ENCODE measurements around the gene SNRPA1. TPM values are rescaled to one million over a fixed set of nuclear protein-coding genes. Genes with fewer than 3 reads are reported as not detected.

SNRPA1 gene
- total and polyA plus RNA-seq, 2 of the 13 experiments (the other 11 are each of a cell fraction or from before 2014, with no cell fraction given), result 41.2 to 108 TPM

DNA sequence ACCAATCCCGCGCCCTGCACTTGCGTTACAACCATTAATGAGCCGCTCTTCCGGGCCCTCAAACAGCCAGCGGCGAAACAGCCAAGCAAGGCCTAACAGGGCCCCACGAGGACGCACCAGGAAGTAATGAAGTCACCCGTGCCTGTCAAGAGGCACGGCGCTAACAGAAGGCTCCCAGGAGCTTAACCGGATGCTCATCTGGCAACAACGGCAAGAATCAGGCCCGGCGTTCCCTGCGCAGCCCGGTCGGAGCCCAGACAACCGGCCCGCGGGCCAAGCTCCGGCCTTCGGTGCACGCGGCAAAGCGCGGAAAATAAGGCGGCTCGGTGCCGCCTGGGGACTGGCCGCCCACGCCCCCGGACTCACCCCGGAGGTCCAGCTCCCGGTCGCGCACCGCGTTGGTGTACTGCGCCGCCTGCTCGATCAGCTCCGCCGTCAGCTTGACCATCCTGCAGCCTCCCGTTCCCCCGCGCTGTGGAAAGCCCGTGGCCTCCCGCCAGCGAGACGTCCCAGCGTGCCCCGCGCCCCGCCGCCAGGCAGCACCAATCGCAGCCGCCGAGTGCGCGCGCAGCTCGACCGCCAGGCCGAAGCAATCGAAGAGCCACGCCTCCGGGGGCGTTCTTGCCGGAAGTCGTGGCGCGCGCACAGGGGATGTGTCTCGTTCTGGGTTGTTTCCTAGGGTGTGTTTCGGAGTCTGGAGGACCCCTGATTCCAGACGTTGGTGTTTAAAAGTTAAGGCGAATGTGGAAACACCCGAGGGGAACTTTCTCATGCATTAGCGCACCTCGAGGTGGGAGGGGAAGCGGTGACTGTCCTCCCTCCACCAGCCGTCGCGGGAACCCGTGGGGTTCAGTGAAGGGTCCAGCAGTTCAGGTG is at the start of gene SNRPA1 (continued):
- TF ChIP-seq ELF4 (CRISPR knock-in tag; IDR thresholded peaks at IDR 0.05; ENCODE audit: borderline replicate concordance) (0 out of 2 replicates have a peak, but pooled peaks have one; percentile 72), ZNF615 (CRISPR knock-in tag; IDR thresholded peaks at IDR 0.05; ENCODE audit: borderline replicate concordance) (no peak; the same call in 1 of the 2 replicates), SMAD1 (CRISPR knock-in tag; IDR thresholded peaks at IDR 0.05; ENCODE audit: borderline replicate concordance, low read depth) (peak; percentile 72; the same call in 1 of the 2 replicates), ZNF773 (CRISPR knock-in tag; IDR thresholded peaks at IDR 0.05; ENCODE audit: borderline replicate concordance) (no peak; the same call in 1 of the 2 replicates), SRF (IDR thresholded peaks at IDR 0.05; ENCODE audit: low read depth, low read length) (peak; percentile 94), YEATS4 (CRISPR knock-in tag; IDR thresholded peaks at IDR 0.05; ENCODE audit: borderline replicate concordance) (peak; percentile 97), ZFAT (CRISPR knock-in tag; conservative IDR thresholded peaks at IDR 0.05) (no peak; the same call in 1 of the 2 replicates), ZNF660 (CRISPR knock-in tag; IDR thresholded peaks at IDR 0.05; ENCODE audit: borderline replicate concordance, low read depth) (no peak), NR2F6 (IDR thresholded peaks at IDR 0.05) (no peak), NR2F6 (CRISPR knock-in tag; IDR thresholded peaks at IDR 0.05) (0 out of 2 replicates have a peak, but pooled peaks have one; percentile 29), ZNF607 (CRISPR knock-in tag; IDR thresholded peaks at IDR 0.05; ENCODE audit: borderline replicate concordance) (0 out of 2 replicates have a peak, but pooled peaks have one; percentile 1), PRPF4 (IDR thresholded peaks at IDR 0.05; ENCODE audit: low read depth, low read length, poor library complexity, severe bottlenecking) (no peak), MTF2 (CRISPR knock-in tag; IDR thresholded peaks at IDR 0.05; ENCODE audit: borderline replicate concordance) (peak; percentile 96)
- TF ChIP-seq, protein P1, sequence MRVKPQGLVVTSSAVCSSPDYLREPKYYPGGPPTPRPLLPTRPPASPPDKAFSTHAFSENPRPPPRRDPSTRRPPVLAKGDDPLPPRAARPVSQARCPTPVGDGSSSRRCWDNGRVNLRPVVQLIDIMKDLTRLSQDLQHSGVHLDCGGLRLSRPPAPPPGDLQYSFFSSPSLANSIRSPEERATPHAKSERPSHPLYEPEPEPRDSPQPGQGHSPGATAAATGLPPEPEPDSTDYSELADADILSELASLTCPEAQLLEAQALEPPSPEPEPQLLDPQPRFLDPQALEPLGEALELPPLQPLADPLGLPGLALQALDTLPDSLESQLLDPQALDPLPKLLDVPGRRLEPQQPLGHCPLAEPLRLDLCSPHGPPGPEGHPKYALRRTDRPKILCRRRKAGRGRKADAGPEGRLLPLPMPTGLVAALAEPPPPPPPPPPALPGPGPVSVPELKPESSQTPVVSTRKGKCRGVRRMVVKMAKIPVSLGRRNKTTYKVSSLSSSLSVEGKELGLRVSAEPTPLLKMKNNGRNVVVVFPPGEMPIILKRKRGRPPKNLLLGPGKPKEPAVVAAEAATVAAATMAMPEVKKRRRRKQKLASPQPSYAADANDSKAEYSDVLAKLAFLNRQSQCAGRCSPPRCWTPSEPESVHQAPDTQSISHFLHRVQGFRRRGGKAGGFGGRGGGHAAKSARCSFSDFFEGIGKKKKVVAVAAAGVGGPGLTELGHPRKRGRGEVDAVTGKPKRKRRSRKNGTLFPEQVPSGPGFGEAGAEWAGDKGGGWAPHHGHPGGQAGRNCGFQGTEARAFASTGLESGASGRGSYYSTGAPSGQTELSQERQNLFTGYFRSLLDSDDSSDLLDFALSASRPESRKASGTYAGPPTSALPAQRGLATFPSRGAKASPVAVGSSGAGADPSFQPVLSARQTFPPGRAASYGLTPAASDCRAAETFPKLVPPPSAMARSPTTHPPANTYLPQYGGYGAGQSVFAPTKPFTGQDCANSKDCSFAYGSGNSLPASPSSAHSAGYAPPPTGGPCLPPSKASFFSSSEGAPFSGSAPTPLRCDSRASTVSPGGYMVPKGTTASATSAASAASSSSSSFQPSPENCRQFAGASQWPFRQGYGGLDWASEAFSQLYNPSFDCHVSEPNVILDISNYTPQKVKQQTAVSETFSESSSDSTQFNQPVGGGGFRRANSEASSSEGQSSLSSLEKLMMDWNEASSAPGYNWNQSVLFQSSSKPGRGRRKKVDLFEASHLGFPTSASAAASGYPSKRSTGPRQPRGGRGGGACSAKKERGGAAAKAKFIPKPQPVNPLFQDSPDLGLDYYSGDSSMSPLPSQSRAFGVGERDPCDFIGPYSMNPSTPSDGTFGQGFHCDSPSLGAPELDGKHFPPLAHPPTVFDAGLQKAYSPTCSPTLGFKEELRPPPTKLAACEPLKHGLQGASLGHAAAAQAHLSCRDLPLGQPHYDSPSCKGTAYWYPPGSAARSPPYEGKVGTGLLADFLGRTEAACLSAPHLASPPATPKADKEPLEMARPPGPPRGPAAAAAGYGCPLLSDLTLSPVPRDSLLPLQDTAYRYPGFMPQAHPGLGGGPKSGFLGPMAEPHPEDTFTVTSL (CRISPR knock-in tag; IDR thresholded peaks at IDR 0.05; ENCODE audit: borderline replicate concordance), result no peak
- TF ChIP-seq, protein P2, sequence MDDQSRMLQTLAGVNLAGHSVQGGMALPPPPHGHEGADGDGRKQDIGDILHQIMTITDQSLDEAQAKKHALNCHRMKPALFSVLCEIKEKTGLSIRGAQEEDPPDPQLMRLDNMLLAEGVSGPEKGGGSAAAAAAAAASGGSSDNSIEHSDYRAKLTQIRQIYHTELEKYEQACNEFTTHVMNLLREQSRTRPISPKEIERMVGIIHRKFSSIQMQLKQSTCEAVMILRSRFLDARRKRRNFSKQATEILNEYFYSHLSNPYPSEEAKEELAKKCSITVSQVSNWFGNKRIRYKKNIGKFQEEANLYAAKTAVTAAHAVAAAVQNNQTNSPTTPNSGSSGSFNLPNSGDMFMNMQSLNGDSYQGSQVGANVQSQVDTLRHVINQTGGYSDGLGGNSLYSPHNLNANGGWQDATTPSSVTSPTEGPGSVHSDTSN (CRISPR knock-in tag; IDR thresholded peaks at IDR 0.05; ENCODE audit: borderline replicate concordance), result no peak
- TF ChIP-seq, protein P3, sequence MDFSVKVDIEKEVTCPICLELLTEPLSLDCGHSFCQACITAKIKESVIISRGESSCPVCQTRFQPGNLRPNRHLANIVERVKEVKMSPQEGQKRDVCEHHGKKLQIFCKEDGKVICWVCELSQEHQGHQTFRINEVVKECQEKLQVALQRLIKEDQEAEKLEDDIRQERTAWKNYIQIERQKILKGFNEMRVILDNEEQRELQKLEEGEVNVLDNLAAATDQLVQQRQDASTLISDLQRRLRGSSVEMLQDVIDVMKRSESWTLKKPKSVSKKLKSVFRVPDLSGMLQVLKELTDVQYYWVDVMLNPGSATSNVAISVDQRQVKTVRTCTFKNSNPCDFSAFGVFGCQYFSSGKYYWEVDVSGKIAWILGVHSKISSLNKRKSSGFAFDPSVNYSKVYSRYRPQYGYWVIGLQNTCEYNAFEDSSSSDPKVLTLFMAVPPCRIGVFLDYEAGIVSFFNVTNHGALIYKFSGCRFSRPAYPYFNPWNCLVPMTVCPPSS (IDR thresholded peaks at IDR 0.05), result no peak
- TF ChIP-seq, protein P4, sequence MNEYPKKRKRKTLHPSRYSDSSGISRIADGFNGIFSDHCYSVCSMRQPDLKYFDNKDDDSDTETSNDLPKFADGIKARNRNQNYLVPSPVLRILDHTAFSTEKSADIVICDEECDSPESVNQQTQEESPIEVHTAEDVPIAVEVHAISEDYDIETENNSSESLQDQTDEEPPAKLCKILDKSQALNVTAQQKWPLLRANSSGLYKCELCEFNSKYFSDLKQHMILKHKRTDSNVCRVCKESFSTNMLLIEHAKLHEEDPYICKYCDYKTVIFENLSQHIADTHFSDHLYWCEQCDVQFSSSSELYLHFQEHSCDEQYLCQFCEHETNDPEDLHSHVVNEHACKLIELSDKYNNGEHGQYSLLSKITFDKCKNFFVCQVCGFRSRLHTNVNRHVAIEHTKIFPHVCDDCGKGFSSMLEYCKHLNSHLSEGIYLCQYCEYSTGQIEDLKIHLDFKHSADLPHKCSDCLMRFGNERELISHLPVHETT (CRISPR knock-in tag; conservative IDR thresholded peaks at IDR 0.05), result peak; percentile 96

Measured in HepG2 (cell line).